Osteoblast (primary cell): ENCODE results near the gene PTPRZ1. TPM values are rescaled to one million over a fixed set of nuclear protein-coding genes. Genes with fewer than 3 reads are reported as not detected.

Experiments used
- DNase-seq: peaks from one replicate; pipeline ENCODE4 v3.0.0; 2011; ENCODE audit warnings: low spot score, mixed read lengths; ENCODE audit not compliant: insufficient read length; ENCODE audit errors: missing footprints
- H2AFZ ChIP-seq: 2 replicates; pipeline ENCODE4 v1.6.0; 2011; ENCODE audit warnings: mild to moderate bottlenecking, low read length
- H3K27ac ChIP-seq: 2 replicates; pipeline ENCODE4 v1.5.1; 2011; ENCODE audit warnings: mild to moderate bottlenecking, low read depth, low read length, moderate library complexity
- H3K27me3 ChIP-seq: 2 replicates; pipeline ENCODE4 v1.6.0; 2012; ENCODE audit warnings: mild to moderate bottlenecking, control low read depth, inconsistent platforms, low read length, moderate library complexity; ENCODE audit not compliant: insufficient read depth
- H3K36me3 ChIP-seq: 2 replicates; pipeline ENCODE4 v1.5.1; 2011; ENCODE audit warnings: mild to moderate bottlenecking, low read length, control low read depth, moderate library complexity; ENCODE audit not compliant: insufficient read depth
- H3K4me1 ChIP-seq: 2 replicates; pipeline ENCODE4 v1.5.1; 2011; ENCODE audit warnings: mild to moderate bottlenecking, low read length, control low read depth, moderate library complexity; ENCODE audit not compliant: insufficient read depth
- H3K4me2 ChIP-seq: 2 replicates; pipeline ENCODE4 v1.6.0; 2011; ENCODE audit warnings: mild to moderate bottlenecking, low read length; ENCODE audit not compliant: insufficient read depth
- H3K4me3 ChIP-seq: fragments of 200-600 bp; sonication (generic); 3 replicates; pipeline ENCODE4 v1.5.1; 2012; ENCODE audit warnings: mild to moderate bottlenecking, low read length, inconsistent platforms; ENCODE audit not compliant: insufficient read depth
- H3K79me2 ChIP-seq: 2 replicates; pipeline ENCODE4 v1.6.0; 2012; ENCODE audit warnings: mild to moderate bottlenecking, low read length, control low read depth, inconsistent platforms; ENCODE audit not compliant: insufficient read depth
- H3K9me3 ChIP-seq: 2 replicates; pipeline ENCODE4 v1.5.1; 2011; ENCODE audit warnings: low read depth, low read length, control low read depth
- H4K20me1 ChIP-seq: 2 replicates; pipeline ENCODE4 v1.6.0; 2012; ENCODE audit warnings: mild to moderate bottlenecking, low read length, control low read depth; ENCODE audit not compliant: insufficient read depth
- total RNA-seq: library from RNA; depleted of rRNA; stranded (reverse); fragments of >200 nt; gene quantifications from 2 replicates; pipeline ENCODE4 v1.2.3, GENCODE V29; 2012
- TF ChIP-seq, protein P1 (sequence below): IDR thresholded peaks from 2 replicates; pipeline ENCODE4 v1.5.1; 2011; ENCODE audit warnings: mild to moderate bottlenecking, low read depth, low read length, moderate library complexity; ENCODE audit errors: extremely low read depth

Gene PTPRZ1
- total RNA-seq, 1 donor, result not detected

DNA sequence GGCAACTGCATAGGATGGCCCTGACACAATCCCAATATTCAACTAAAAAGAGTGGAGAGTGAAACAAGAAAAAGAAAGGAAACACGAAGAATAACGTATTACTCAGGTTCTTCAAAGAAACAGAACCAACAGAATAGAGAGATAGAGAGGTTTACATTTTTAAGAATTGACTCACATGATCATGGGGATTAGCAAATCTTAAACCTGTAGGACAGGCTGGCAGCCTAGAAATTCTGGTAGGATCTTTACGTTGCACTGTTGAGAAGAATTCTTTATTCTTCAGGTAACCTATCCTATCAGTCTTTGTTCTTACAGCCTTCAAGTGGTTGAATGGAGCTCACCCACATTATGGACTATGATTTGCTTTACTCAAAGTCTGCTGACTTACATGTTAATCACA is 167.2 kb downstream of the PTPRZ1 start:
- H3K27ac ChIP-seq, result no peak overlapping the region
- no peak overlapping the region for H2AFZ ChIP-seq
- no peak overlapping the region for H3K4me2 ChIP-seq
- H3K4me3 ChIP-seq, result no peak overlapping the region
- no peaks in the 10 kb centered on the region for H3K9me3 ChIP-seq
- no peaks in the 10 kb centered on the region for H3K36me3 ChIP-seq
- no peaks in the 10 kb centered on the region for H3K4me1 ChIP-seq
- TF ChIP-seq, protein P1, sequence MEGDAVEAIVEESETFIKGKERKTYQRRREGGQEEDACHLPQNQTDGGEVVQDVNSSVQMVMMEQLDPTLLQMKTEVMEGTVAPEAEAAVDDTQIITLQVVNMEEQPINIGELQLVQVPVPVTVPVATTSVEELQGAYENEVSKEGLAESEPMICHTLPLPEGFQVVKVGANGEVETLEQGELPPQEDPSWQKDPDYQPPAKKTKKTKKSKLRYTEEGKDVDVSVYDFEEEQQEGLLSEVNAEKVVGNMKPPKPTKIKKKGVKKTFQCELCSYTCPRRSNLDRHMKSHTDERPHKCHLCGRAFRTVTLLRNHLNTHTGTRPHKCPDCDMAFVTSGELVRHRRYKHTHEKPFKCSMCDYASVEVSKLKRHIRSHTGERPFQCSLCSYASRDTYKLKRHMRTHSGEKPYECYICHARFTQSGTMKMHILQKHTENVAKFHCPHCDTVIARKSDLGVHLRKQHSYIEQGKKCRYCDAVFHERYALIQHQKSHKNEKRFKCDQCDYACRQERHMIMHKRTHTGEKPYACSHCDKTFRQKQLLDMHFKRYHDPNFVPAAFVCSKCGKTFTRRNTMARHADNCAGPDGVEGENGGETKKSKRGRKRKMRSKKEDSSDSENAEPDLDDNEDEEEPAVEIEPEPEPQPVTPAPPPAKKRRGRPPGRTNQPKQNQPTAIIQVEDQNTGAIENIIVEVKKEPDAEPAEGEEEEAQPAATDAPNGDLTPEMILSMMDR, result no peak
- no peaks in the 10 kb centered on the region for H3K79me2 ChIP-seq
- H4K20me1 ChIP-seq, result no peaks in the 10 kb centered on the region
- DNase-seq, result no peak
- H3K27me3 ChIP-seq, result no peaks in the 10 kb centered on the region

DNA sequence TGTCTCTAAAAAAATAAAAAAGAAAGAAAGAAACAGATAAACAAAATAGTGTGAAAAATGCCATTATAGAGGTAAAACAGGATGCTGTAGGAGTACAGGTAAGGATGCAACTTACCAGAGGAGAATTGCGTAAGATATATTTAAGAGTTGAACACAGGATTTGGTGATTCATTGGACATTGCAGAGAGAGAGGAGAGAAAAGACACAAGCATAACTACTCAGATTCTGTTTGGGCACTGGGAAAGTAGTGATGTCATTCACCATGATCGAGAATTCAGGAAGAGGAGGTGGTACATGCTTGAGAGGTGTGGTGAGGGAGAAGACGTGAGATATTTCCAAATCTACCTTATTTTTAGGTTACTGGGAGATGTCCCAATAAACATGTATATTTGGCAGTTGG is 173.4 kb downstream of the PTPRZ1 start:
- Histone ChIP-seq H4K20me1 (no peaks in the 10 kb centered on the region), H3K4me2 (no peak overlapping the region), H2AFZ (no peak overlapping the region), H3K36me3 (no peaks in the 10 kb centered on the region), H3K4me1 (no peaks in the 10 kb centered on the region), H3K27ac (no peak overlapping the region), H3K79me2 (no peaks in the 10 kb centered on the region), H3K4me3 (no peak overlapping the region), H3K27me3 (no peaks in the 10 kb centered on the region), H3K9me3 (no peaks in the 10 kb centered on the region)
- TF ChIP-seq, protein P1, result no peak
- DNase-seq, result no peak

DNA sequence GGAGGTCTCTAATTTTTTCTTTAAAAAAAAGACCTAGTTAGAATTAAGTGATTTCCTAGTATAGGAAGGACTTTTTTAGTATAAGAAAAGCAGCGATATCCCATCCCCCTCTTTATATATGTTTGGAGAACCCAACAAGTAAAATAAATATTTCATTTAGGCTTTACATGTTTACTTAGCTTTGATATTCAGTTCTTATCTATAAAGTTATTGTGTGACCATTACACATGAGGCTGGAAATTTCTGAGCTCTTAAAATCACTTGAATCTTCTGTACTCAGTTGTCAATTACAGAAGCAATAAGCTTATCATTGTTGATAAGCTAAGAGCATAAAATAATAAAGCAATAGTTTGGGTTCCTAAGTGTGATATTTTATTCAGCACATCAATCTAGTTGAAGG is 181.4 kb downstream of the PTPRZ1 start:
- H3K4me3 ChIP-seq, result no peak overlapping the region
- H3K27me3 ChIP-seq, result no peaks in the 10 kb centered on the region
- no peaks in the 10 kb centered on the region for H3K4me1 ChIP-seq
- H3K9me3 ChIP-seq, result no peaks in the 10 kb centered on the region
- H3K4me2 ChIP-seq, result no peak overlapping the region
- H3K36me3 ChIP-seq, result no peaks in the 10 kb centered on the region
- no peaks in the 10 kb centered on the region for H4K20me1 ChIP-seq
- no peak for DNase-seq
- TF ChIP-seq, protein P1, result no peak
- no peak overlapping the region for H2AFZ ChIP-seq
- no peaks in the 10 kb centered on the region for H3K79me2 ChIP-seq
- no peak overlapping the region for H3K27ac ChIP-seq

DNA sequence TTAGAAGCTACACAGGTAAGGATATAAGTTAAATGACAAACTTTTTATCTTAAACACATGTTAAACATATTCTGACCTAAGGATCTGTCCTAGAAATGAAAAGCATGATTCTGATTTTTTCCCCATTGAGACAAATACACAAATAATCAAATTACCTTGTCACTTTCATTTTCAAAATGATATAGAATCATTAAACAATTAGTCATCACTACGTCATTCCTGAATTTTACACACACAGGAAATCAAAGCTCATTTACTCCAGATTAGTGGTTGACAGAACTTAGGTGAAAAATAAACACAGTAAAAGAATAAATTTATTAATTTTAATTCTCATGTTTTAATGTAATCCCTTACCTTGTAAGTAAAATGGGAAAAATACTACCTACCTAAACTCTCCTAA is 182.1 kb downstream of the PTPRZ1 start:
- Histone ChIP-seq H2AFZ (no peak overlapping the region), H3K79me2 (no peaks in the 10 kb centered on the region), H3K4me2 (no peak overlapping the region)

More for the DNA sequence above, 182.1 kb downstream of the PTPRZ1 start:
- H3K4me1 ChIP-seq, result no peaks in the 10 kb centered on the region
- H3K27ac ChIP-seq, result no peak overlapping the region
- H3K27me3 ChIP-seq, result no peaks in the 10 kb centered on the region
- H4K20me1 ChIP-seq, result no peaks in the 10 kb centered on the region
- H3K4me3 ChIP-seq, result no peak overlapping the region
- DNase-seq, result no peak
- no peaks in the 10 kb centered on the region for H3K36me3 ChIP-seq
- H3K9me3 ChIP-seq, result no peaks in the 10 kb centered on the region
- TF ChIP-seq, protein P1, result no peak
